Measurements from ENCODE around the gene NUTM1. TPM values are rescaled to one million over a fixed set of nuclear protein-coding genes. Genes with fewer than 3 reads are reported as not detected.

NUTM1 gene
- total and polyA plus RNA-seq, 2 experiments from 2014 or later = not detected

GRCh38 chr15:34358948-34359347 is 15.8 kb downstream of the NUTM1 start:
- 94% methylated on average over 4 of the region's 4 CpGs for WGBS (ENCODE audit: low lambda C conversion rate, missing lambda C conversion rate)
- no peak overlapping the region for H3K4me3 ChIP-seq
- H3K36me3 ChIP-seq (replicated peaks; ENCODE audit: insufficient read depth, low read depth) = no peaks in the 10 kb centered on the region
- H3K4me1 ChIP-seq (ENCODE audit: insufficient read depth) = peaks cover 2% of the 10 kb centered on the region
- H3K79me2 ChIP-seq = no peaks in the 10 kb centered on the region
- no peak overlapping the region for H3K27ac ChIP-seq
- H3K27me3 ChIP-seq = no peaks in the 10 kb centered on the region
- no peak overlapping the region for H3K4me2 ChIP-seq
- no peaks in the 10 kb centered on the region for H3K9me2 ChIP-seq (replicated peaks; ENCODE audit: insufficient read depth)
- no peaks in the 10 kb centered on the region for H3K9me3 ChIP-seq (ENCODE audit: low read depth)
- no peak for TF ChIP-seq CTCF (IDR thresholded peaks at IDR 0.05; ENCODE audit: poor library complexity)
- TF ChIP-seq EZH2 (IDR thresholded peaks at IDR 0.05; ENCODE audit: borderline replicate concordance) = no peak
- TF ChIP-seq EZH2phosphoT487 (IDR thresholded peaks at IDR 0.05; ENCODE audit: low read depth, severe bottlenecking, unreplicated experiment) = no peak
- no peaks in the 10 kb centered on the region for H4K20me1 ChIP-seq (ENCODE audit: insufficient read depth, poor library complexity, severe bottlenecking)
- no peak for DNase-seq (ENCODE audit: low spot score)
- no peak overlapping the region for H2AFZ ChIP-seq

GRCh38 chr15:34359416-34359815 is 16.3 kb downstream of the NUTM1 start:
- no peak overlapping the region for H2AFZ ChIP-seq
- H3K36me3 ChIP-seq (replicated peaks; ENCODE audit: insufficient read depth, low read depth) = no peaks in the 10 kb centered on the region
- no peak overlapping the region for H3K27ac ChIP-seq
- no peaks in the 10 kb centered on the region for H3K9me2 ChIP-seq (replicated peaks; ENCODE audit: insufficient read depth)
- TF ChIP-seq EZH2phosphoT487 (IDR thresholded peaks at IDR 0.05; ENCODE audit: low read depth, severe bottlenecking, unreplicated experiment) (no peak), EZH2 (IDR thresholded peaks at IDR 0.05; ENCODE audit: borderline replicate concordance) (no peak), CTCF (IDR thresholded peaks at IDR 0.05; ENCODE audit: poor library complexity) (no peak)
- DNase-seq (ENCODE audit: low spot score) = no peak
- no peaks in the 10 kb centered on the region for H3K9me3 ChIP-seq (ENCODE audit: low read depth)
- no peak overlapping the region for H3K4me2 ChIP-seq
- H4K20me1 ChIP-seq (ENCODE audit: insufficient read depth, poor library complexity, severe bottlenecking) = no peaks in the 10 kb centered on the region
- no peaks in the 10 kb centered on the region for H3K27me3 ChIP-seq
- peaks cover 4% of the 10 kb centered on the region for H3K79me2 ChIP-seq
- H3K4me3 ChIP-seq = no peak overlapping the region
- WGBS (ENCODE audit: low lambda C conversion rate, missing lambda C conversion rate) = 94% methylated on average over 3 of the region's 3 CpGs
- H3K4me1 ChIP-seq (ENCODE audit: insufficient read depth) = peaks cover 2% of the 10 kb centered on the region

GRCh38 chr15:34360298-34360697 is 17.2 kb downstream of the NUTM1 start:
- H4K20me1 ChIP-seq (ENCODE audit: insufficient read depth, poor library complexity, severe bottlenecking) = no peaks in the 10 kb centered on the region
- peaks cover 2% of the 10 kb centered on the region for H3K4me1 ChIP-seq (ENCODE audit: insufficient read depth)
- H3K36me3 ChIP-seq (replicated peaks; ENCODE audit: insufficient read depth, low read depth) = no peaks in the 10 kb centered on the region
- H3K9me3 ChIP-seq (ENCODE audit: low read depth) = no peaks in the 10 kb centered on the region
- H3K4me2 ChIP-seq = no peak overlapping the region
- WGBS (ENCODE audit: low lambda C conversion rate, missing lambda C conversion rate) = 56% methylated on average over 1 of the region's 1 CpG
- H3K9me2 ChIP-seq (replicated peaks; ENCODE audit: insufficient read depth) = no peaks in the 10 kb centered on the region
- H3K79me2 ChIP-seq = peaks cover 12% of the 10 kb centered on the region
- no peak overlapping the region for H3K27ac ChIP-seq
- no peak for TF ChIP-seq EZH2phosphoT487 (IDR thresholded peaks at IDR 0.05; ENCODE audit: low read depth, severe bottlenecking, unreplicated experiment)
- no peak for TF ChIP-seq CTCF (IDR thresholded peaks at IDR 0.05; ENCODE audit: poor library complexity)
- no peak for TF ChIP-seq EZH2 (IDR thresholded peaks at IDR 0.05; ENCODE audit: borderline replicate concordance)
- no peaks in the 10 kb centered on the region for H3K27me3 ChIP-seq
- H3K4me3 ChIP-seq = no peak overlapping the region
- peak; percentile 65 for DNase-seq (ENCODE audit: low spot score)
- H2AFZ ChIP-seq = no peak overlapping the region

GRCh38 chr15:34361278-34361677 is 18.2 kb downstream of the NUTM1 start:
- no peak overlapping the region for H3K4me3 ChIP-seq
- peaks cover 16% of the 10 kb centered on the region for H3K79me2 ChIP-seq
- TF ChIP-seq CTCF (IDR thresholded peaks at IDR 0.05; ENCODE audit: poor library complexity) (no peak), EZH2phosphoT487 (IDR thresholded peaks at IDR 0.05; ENCODE audit: low read depth, severe bottlenecking, unreplicated experiment) (no peak), EZH2 (IDR thresholded peaks at IDR 0.05; ENCODE audit: borderline replicate concordance) (no peak)
- H3K4me1 ChIP-seq (ENCODE audit: insufficient read depth) = peaks cover 6% of the 10 kb centered on the region
- no peaks in the 10 kb centered on the region for H3K36me3 ChIP-seq (replicated peaks; ENCODE audit: insufficient read depth, low read depth)
- WGBS (ENCODE audit: low lambda C conversion rate, missing lambda C conversion rate) = 97% methylated on average over 7 of the region's 7 CpGs
- no peak overlapping the region for H3K4me2 ChIP-seq
- no peaks in the 10 kb centered on the region for H3K9me3 ChIP-seq (ENCODE audit: low read depth)
- no peak overlapping the region for H2AFZ ChIP-seq
- no peak for DNase-seq (ENCODE audit: low spot score)
- no peak overlapping the region for H3K27ac ChIP-seq
- H3K9me2 ChIP-seq (replicated peaks; ENCODE audit: insufficient read depth) = no peaks in the 10 kb centered on the region
- H4K20me1 ChIP-seq (ENCODE audit: insufficient read depth, poor library complexity, severe bottlenecking) = no peaks in the 10 kb centered on the region
- H3K27me3 ChIP-seq = no peaks in the 10 kb centered on the region
